GM13976 (cell line): ENCODE measurements around the gene STIM1.

Experiments
- DNase-seq: peaks from one replicate; pipeline ENCODE4 v3.0.0; 2012; ENCODE audit warnings: low spot score
- CTCF ChIP-seq: IDR thresholded peaks from 2 replicates; pipeline ENCODE4 v1.5.1; 2012; ENCODE audit warnings: borderline replicate concordance, mild to moderate bottlenecking; ENCODE audit not compliant: insufficient read depth; ENCODE audit errors: extremely low read depth, missing control alignments, control extremely low read depth
- in situ Hi-C: fragments of 300-500 bp; cut with MboI; formaldehyde crosslinking; loops from one replicate; pipeline ENCODE4 v1.12.0; 2022; ENCODE audit warnings: low sequenced_read_pairs, mixed read lengths, inconsistent platforms; ENCODE audit not compliant: unreplicated experiment

STIM1 gene

GRCh38 chr11:3942956-3943497 is 87.6 kb downstream of the STIM1 start:
- in situ Hi-C loops = no loop called here
- DNase-seq = no peak
- TF ChIP-seq CTCF = no peak

- in situ Hi-C loops = no loop called here
- no peak for DNase-seq
- TF ChIP-seq CTCF = no peak
Measured at GRCh38 chr11:3944198-3944597, 88.7 kb downstream of the STIM1 start.

GRCh38 chr11:3946455-3947017 is 91.1 kb downstream of the STIM1 start:
- no peak for TF ChIP-seq CTCF
- no peak for DNase-seq
- in situ Hi-C loops = no loop called here

GRCh38 chr11:3947061-3947460 is 91.6 kb downstream of the STIM1 start:
- in situ Hi-C loops = no loop called here
- TF ChIP-seq CTCF = no peak
- DNase-seq = no peak

GRCh38 chr11:3949125-3949524 is 93.7 kb downstream of the STIM1 start:
- in situ Hi-C loops = no loop called here
- DNase-seq = no peak
- TF ChIP-seq CTCF = no peak

- in situ Hi-C loops = no loop called here
- DNase-seq = no peak
- TF ChIP-seq CTCF = no peak
Measured at GRCh38 chr11:3950996-3951660, 95.7 kb downstream of the STIM1 start.
